Smooth muscle cell (in vitro differentiated cells): Measurements from ENCODE around the gene MDK. TPM values are rescaled to one million over a fixed set of nuclear protein-coding genes. Genes with fewer than 3 reads are reported as not detected.

Experiments
- DNase-seq: peaks from one replicate; lab custom pipeline; 2025; ENCODE audit not compliant: unreplicated experiment; lab: John Stamatoyannopoulos, UW
- H2AFZ ChIP-seq: fragments of 200-600 bp; sonication (generic); 2 replicates; pipeline ENCODE4 v1.6.0; 2016; ENCODE audit warnings: antibody characterized with exemption, low read depth, mild to moderate bottlenecking
- H3F3A ChIP-seq: fragments of 200-600 bp; sonication (generic); 2 replicates; pipeline ENCODE4 v1.6.0; 2017; ENCODE audit warnings: antibody characterized with exemption, low read depth
- H3K27ac ChIP-seq: fragments of 200-600 bp; sonication (generic); 2 replicates; pipeline ENCODE4 v1.5.1; 2016; ENCODE audit warnings: low read depth, mild to moderate bottlenecking
- H3K27me3 ChIP-seq: fragments of 200-600 bp; sonication (generic); 2 replicates; pipeline ENCODE4 v1.6.1; 2016; ENCODE audit warnings: low read depth, mild to moderate bottlenecking
- H3K36me3 ChIP-seq: fragments of 200-600 bp; sonication (generic); 2 replicates; pipeline ENCODE4 v1.5.1; 2016; ENCODE audit warnings: low read depth
- H3K4me1 ChIP-seq: fragments of 200-600 bp; sonication (generic); 2 replicates; pipeline ENCODE4 v1.5.1; 2016; ENCODE audit warnings: low read depth
- H3K4me2 ChIP-seq: fragments of 200-600 bp; sonication (generic); 2 replicates; pipeline ENCODE4 v1.6.0; 2016; ENCODE audit warnings: mild to moderate bottlenecking
- H3K4me3 ChIP-seq: fragments of 200-600 bp; sonication (generic); 2 replicates; pipeline ENCODE4 v1.5.1; 2016; ENCODE audit warnings: mild to moderate bottlenecking
- H3K79me2 ChIP-seq: fragments of 200-600 bp; sonication (generic); 2 replicates; pipeline ENCODE4 v1.6.0; 2016; ENCODE audit warnings: low read depth, mild to moderate bottlenecking
- H3K9ac ChIP-seq: fragments of 200-600 bp; sonication (generic); 2 replicates; pipeline ENCODE4 v1.6.0; 2016; ENCODE audit warnings: low read depth
- H3K9me3 ChIP-seq: fragments of 200-600 bp; sonication (generic); replicated peaks from 2 replicates; pipeline ENCODE4 v1.5.1; 2016; ENCODE audit warnings: low read depth
- H4K20me1 ChIP-seq: fragments of 200-600 bp; sonication (generic); 2 replicates; pipeline ENCODE4 v1.6.0; 2016; ENCODE audit warnings: low read depth
- WGBS: methylation state at CpG from one replicate; pipeline ENCODE4 v1.1.7; 2016; ENCODE audit warnings: low lambda C conversion rate; 5-methylcytosine and 5-hydroxymethylcytosine counted together
- polyA plus RNA-seq: library from polyadenylated mRNA; unstranded; fragments of >200 nt; fragmentation: Nextera tagmentation; extraction: Ambion mirVana; gene quantifications from 2 replicates; pipeline ENCODE4 v1.2.1, GENCODE V29; 2016
- total RNA-seq: library from RNA; depleted of rRNA; stranded (reverse); fragments of >200 nt; gene quantifications from 2 replicates; pipeline ENCODE4 v1.2.3, GENCODE V29; 2014
- TF ChIP-seq, protein P1 (sequence below): fragments of 200-600 bp; sonication (generic); IDR thresholded peaks from 2 replicates; pipeline ENCODE4 v1.5.1; 2017; ENCODE audit warnings: borderline replicate concordance, mild to moderate bottlenecking, antibody characterized with exemption; ENCODE audit not compliant: insufficient read depth, poor library complexity, severe bottlenecking

Gene MDK
- total and polyA plus RNA-seq, 2 experiments from 2014 or later = 490 to 667 TPM

- Histone ChIP-seq H3K4me1 (no peaks in the 10 kb centered on the region), H3K36me3 (peaks cover 4% of the 10 kb centered on the region), H3K27ac (no peak overlapping the region), H3K9me3 (no peaks in the 10 kb centered on the region), H3K4me2 (no peak overlapping the region), H3K27me3 (no peaks in the 10 kb centered on the region), H3F3A (no peaks in the 10 kb centered on the region), H3K79me2 (no peaks in the 10 kb centered on the region), H2AFZ (no peak overlapping the region), H4K20me1 (peaks cover 16% of the 10 kb centered on the region), H3K9ac (no peak overlapping the region), H3K4me3 (no peak overlapping the region)
- 96% methylated on average over 6 of the region's 6 CpGs for WGBS
- TF ChIP-seq, protein P1, sequence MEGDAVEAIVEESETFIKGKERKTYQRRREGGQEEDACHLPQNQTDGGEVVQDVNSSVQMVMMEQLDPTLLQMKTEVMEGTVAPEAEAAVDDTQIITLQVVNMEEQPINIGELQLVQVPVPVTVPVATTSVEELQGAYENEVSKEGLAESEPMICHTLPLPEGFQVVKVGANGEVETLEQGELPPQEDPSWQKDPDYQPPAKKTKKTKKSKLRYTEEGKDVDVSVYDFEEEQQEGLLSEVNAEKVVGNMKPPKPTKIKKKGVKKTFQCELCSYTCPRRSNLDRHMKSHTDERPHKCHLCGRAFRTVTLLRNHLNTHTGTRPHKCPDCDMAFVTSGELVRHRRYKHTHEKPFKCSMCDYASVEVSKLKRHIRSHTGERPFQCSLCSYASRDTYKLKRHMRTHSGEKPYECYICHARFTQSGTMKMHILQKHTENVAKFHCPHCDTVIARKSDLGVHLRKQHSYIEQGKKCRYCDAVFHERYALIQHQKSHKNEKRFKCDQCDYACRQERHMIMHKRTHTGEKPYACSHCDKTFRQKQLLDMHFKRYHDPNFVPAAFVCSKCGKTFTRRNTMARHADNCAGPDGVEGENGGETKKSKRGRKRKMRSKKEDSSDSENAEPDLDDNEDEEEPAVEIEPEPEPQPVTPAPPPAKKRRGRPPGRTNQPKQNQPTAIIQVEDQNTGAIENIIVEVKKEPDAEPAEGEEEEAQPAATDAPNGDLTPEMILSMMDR = no peak
- no peak for DNase-seq
Measured at GRCh38 chr11:46402957-46403902, 21.8 kb downstream of the MDK start.

DNA sequence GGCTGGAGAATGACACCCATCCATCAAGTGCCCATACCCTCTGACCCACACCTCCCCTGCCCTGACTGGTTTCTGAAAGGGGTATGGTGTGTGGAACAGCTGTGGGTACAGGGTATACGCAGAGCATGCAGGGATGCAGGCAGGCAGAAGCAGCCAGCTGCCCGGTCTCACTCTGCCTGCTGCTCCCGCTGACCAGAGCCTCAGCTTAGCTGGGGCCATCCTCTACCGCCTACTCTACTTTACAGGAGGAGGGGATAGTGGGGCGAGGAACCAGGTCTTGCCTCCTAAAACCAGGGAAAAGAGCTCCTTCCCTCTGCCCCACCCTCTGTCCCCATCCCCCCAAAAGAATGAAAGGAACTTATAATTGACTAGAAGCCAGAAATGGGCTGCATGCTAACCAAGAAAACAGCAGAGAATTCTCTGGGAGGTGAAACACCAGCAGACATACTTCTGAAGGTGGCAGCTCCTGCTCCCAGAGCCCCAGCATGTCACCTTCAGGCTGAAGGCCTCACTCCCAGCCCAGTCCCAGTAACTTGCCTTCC, 23.1 kb downstream of the MDK start:
- Histone ChIP-seq H3K4me3 (no peak overlapping the region), H3K9ac (no peak overlapping the region)

GRCh38 chr11:46407635-46408034, 26.2 kb downstream of the MDK start:
- Histone ChIP-seq H3F3A (no peaks in the 10 kb centered on the region), H3K9ac (no peak overlapping the region), H3K4me3 (no peak overlapping the region), H3K4me1 (no peaks in the 10 kb centered on the region), H3K9me3 (no peaks in the 10 kb centered on the region), H4K20me1 (peaks cover 5% of the 10 kb centered on the region), H3K27me3 (no peaks in the 10 kb centered on the region), H3K79me2 (no peaks in the 10 kb centered on the region), H2AFZ (no peak overlapping the region), H3K36me3 (peaks cover 4% of the 10 kb centered on the region), H3K27ac (no peak overlapping the region), H3K4me2 (no peak overlapping the region)
- DNase-seq = no peak
- TF ChIP-seq, protein P1 = no peak
- 94% methylated on average over 10 of the region's 10 CpGs for WGBS

More for the DNA sequence above, 23.1 kb downstream of the MDK start:
- Histone ChIP-seq H3F3A (no peaks in the 10 kb centered on the region), H2AFZ (no peak overlapping the region), H3K36me3 (peaks cover 4% of the 10 kb centered on the region), H3K9me3 (no peaks in the 10 kb centered on the region), H3K27ac (no peak overlapping the region), H4K20me1 (peaks cover 16% of the 10 kb centered on the region), H3K27me3 (no peaks in the 10 kb centered on the region), H3K79me2 (no peaks in the 10 kb centered on the region), H3K4me2 (no peak overlapping the region), H3K4me1 (no peaks in the 10 kb centered on the region)
- TF ChIP-seq, protein P1 = no peak
- DNase-seq = no peak
- 92% methylated on average over 5 of the region's 5 CpGs for WGBS
